Measurements from ENCODE around the gene LETM1.

GRCh38 chr4:1778642-1779392, 77.1 kb downstream of the LETM1 start:
- TF ChIP-seq CTCF (optimal IDR thresholded peaks at IDR 0.05 in 1 of 3, IDR thresholded peaks at IDR 0.05 in 1 of 3, conservative IDR thresholded peaks at IDR 0.05 in 1 of 3; ENCODE audit: extremely low read depth in 1 of 3, insufficient read depth in 2 of 3, low read length in 3 of 3): no peak
- TF ChIP-seq EZH2 (IDR thresholded peaks at IDR 0.05; ENCODE audit: low read length): no peak

Data from keratinocyte (primary cell).